Middle frontal gyrus (tissue), 1 donor: ENCODE results near the gene NAA25.

Experiments used
- DNase-seq: peaks from one replicate; pipeline ENCODE4 v3.0.0-alpha.2; 2015; ENCODE audit warnings: low spot score; ENCODE audit errors: extremely low spot score

NAA25 gene

GRCh38 chr12:112108202-112109079 lies at the start of gene NAA25:
Gene NAA25, minus strand, starts transcription at chr12:112108783. Its CDS starts 10 bp downstream, at chr12:112108773.
- peak; percentile 86 for DNase-seq

- no peak for DNase-seq
Measured at GRCh38 chr12:112153893-112154219, 45.3 kb upstream of the NAA25 start.

GRCh38 chr12:112153181-112153892 lies 44.8 kb upstream of the NAA25 start:
- no peak for DNase-seq

- no peak for DNase-seq
Measured at GRCh38 chr12:112151766-112152541, 43.4 kb upstream of the NAA25 start.

- DNase-seq = no peak
Measured at GRCh38 chr12:112149596-112149995, 41.0 kb upstream of the NAA25 start.

- no peak for DNase-seq
Measured at GRCh38 chr12:112148031-112148513, 39.5 kb upstream of the NAA25 start.

- no peak for DNase-seq
Measured at GRCh38 chr12:112146123-112146522, 37.5 kb upstream of the NAA25 start.

GRCh38 chr12:112140728-112141127 lies 32.1 kb upstream of the NAA25 start:
- no peak for DNase-seq

- no peak for DNase-seq
Measured at GRCh38 chr12:112134731-112135130, 26.1 kb upstream of the NAA25 start.

- DNase-seq = no peak
Measured at GRCh38 chr12:112133418-112133817, 24.8 kb upstream of the NAA25 start.

- no peak for DNase-seq
Measured at GRCh38 chr12:112131686-112132085, 23.1 kb upstream of the NAA25 start.

- no peak for DNase-seq
Measured at GRCh38 chr12:112130441-112130998, 21.9 kb upstream of the NAA25 start.

- no peak for DNase-seq
Measured at GRCh38 chr12:112126911-112127310, 18.3 kb upstream of the NAA25 start.

- DNase-seq = no peak
Measured at GRCh38 chr12:112126000-112126438, 17.4 kb upstream of the NAA25 start.

- DNase-seq = peak; percentile 96
Measured at GRCh38 chr12:112125250-112125999, 16.8 kb upstream of the NAA25 start, which contains the start of gene TRAFD1. Gene TRAFD1, plus strand, starts transcription at chr12:112125560. Its CDS starts 4,963 bp downstream, at chr12:112130523.

GRCh38 chr12:112124918-112125249 lies 16.3 kb upstream of the NAA25 start:
- DNase-seq = no peak

- DNase-seq = no peak
Measured at GRCh38 chr12:112122823-112123690, 14.5 kb upstream of the NAA25 start.

GRCh38 chr12:112121780-112122565 lies 13.4 kb upstream of the NAA25 start:
- DNase-seq = peak; percentile 50

- no peak for DNase-seq
Measured at GRCh38 chr12:112117685-112118084, 9.1 kb upstream of the NAA25 start.
